ENCODE data around the gene DEPDC1B.

DNA sequence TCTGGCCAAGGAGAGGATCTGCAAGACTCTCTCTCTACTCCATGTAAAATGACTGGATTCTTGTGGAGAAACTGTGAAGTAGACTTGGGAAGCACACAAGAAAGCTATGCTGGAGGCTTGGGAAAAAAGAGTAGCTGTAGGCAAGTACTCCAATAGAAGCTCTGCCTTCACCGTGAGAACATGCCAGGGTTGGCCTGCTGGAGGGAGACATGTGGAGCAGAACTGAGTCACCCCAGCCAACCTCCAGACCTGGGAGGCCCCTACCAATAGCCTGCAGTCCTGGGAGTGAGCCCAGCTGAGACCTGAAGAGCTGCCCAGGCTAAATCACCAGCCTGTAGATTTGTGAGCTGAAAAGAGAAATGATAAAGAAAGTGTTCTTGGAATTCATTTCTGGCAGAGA lies 66.6 kb downstream of the DEPDC1B start:
- TF ChIP-seq, protein P1, sequence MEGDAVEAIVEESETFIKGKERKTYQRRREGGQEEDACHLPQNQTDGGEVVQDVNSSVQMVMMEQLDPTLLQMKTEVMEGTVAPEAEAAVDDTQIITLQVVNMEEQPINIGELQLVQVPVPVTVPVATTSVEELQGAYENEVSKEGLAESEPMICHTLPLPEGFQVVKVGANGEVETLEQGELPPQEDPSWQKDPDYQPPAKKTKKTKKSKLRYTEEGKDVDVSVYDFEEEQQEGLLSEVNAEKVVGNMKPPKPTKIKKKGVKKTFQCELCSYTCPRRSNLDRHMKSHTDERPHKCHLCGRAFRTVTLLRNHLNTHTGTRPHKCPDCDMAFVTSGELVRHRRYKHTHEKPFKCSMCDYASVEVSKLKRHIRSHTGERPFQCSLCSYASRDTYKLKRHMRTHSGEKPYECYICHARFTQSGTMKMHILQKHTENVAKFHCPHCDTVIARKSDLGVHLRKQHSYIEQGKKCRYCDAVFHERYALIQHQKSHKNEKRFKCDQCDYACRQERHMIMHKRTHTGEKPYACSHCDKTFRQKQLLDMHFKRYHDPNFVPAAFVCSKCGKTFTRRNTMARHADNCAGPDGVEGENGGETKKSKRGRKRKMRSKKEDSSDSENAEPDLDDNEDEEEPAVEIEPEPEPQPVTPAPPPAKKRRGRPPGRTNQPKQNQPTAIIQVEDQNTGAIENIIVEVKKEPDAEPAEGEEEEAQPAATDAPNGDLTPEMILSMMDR (IDR thresholded peaks at IDR 0.05): no peak
- TF ChIP-seq POLR2A (IDR thresholded peaks at IDR 0.05): no peak
